MM.1S (cell line): ENCODE measurements around the gene PLEKHA1.

Experiments
- CTCF ChIP-seq: fragments of 300-600 bp; sonication (generic); IDR thresholded peaks from 2 replicates; pipeline ENCODE4 v1.5.1; 2016; ENCODE audit warnings: antibody characterized with exemption, low read length, mixed read lengths
- EZH2 ChIP-seq: fragments of 300-600 bp; sonication (generic); optimal IDR thresholded peaks from 2 replicates; pipeline ENCODE3; 2017; ENCODE audit warnings: low read depth, mild to moderate bottlenecking, antibody characterized with exemption, low read length, mixed read lengths

- TF ChIP-seq CTCF (no peak), EZH2 (no peak)
Observed at GRCh38 chr10:122326385-122326784, 48.1 kb upstream of the PLEKHA1 start.
